Uterus (tissue), 4 donors: ENCODE data around the gene TNRC6C. TPM values are rescaled to one million over a fixed set of nuclear protein-coding genes. Genes with fewer than 3 reads are reported as not detected.

Source experiments
- DNase-seq, 2 donors: peaks; one replicate each; pipeline ENCODE4 v3.0.0-alpha.2; 2019 to 2020
- H3K27ac ChIP-seq, 2 donors: fragments of 200-600 bp; sonication (generic); 1 replicate in 1 of 2; 2 replicates in 1 of 2; pipeline ENCODE4 v1.5.1; 2016 to 2018
- H3K27me3 ChIP-seq, 2 donors: fragments of 200-600 bp; sonication (generic); one replicate each; pipeline ENCODE4 v1.5.1; 2018 to 2019; ENCODE audit warnings: control low read depth in 1 of 2
- H3K36me3 ChIP-seq, 2 donors: fragments of 200-600 bp; sonication (generic); one replicate each; pipeline ENCODE4 v1.5.1; 2019; ENCODE audit warnings: control low read depth in 1 of 2
- H3K4me1 ChIP-seq, 2 donors: fragments of 200-600 bp; sonication (generic); one replicate each; pipeline ENCODE4 v1.5.1; 2018 to 2019; ENCODE audit warnings: control low read depth in 1 of 2
- H3K4me3 ChIP-seq, 2 donors: fragments of 200-600 bp; sonication (generic); 1 replicate in 1 of 2; 2 replicates in 1 of 2; pipeline ENCODE4 v1.5.1; 2018 to 2019; ENCODE audit warnings: mild to moderate bottlenecking in 1 of 2
- H3K9me3 ChIP-seq, 2 donors: fragments of 200-600 bp; sonication (generic); one replicate each; pipeline ENCODE4 v1.5.1; 2019; ENCODE audit warnings: control low read depth in 1 of 2
- POLR2A ChIP-seq, 2 donors: fragments of 450-650 bp; IDR thresholded peaks; one replicate each; pipeline ENCODE4 v1.6.1; 2016; ENCODE audit warnings: antibody characterized with exemption in 2 of 2, mild to moderate bottlenecking in 1 of 2, moderate library complexity in 1 of 2
- intact Hi-C: fragments of 100-400 bp; cut with DNase I; formaldehyde crosslinking; loops from one replicate; pipeline ENCODE4 v1.15.1; 2023; ENCODE audit warnings: low total_unique reads
- total RNA-seq, 4 donors: library from RNA; depleted of rRNA in 3 of 4; stranded (reverse); fragments of >200 nt in 3 of 4; gene quantifications; one replicate each; pipeline versions ENCODE4 v1.1.0 to v1.2.4, GENCODE V29; 2014 to 2023
- TF ChIP-seq, protein P1 (sequence below), 4 experiments: fragments of 200-600 bp in 2 of 4; fragments of 450-650 bp in 2 of 4; sonication (generic) in 2 of 4; IDR thresholded peaks; one replicate each; pipeline ENCODE4 v1.5.1; 2016 to 2019; ENCODE audit warnings: antibody characterized with exemption in 4 of 4, mild to moderate bottlenecking in 2 of 4, moderate library complexity in 1 of 4
- donor health status: DM: yes; HTN: yes; CAD: no.

TNRC6C gene
- total RNA-seq, 4 donors from 2014 or later, result 4.6 to 68.0 (median 11.8) TPM

DNA sequence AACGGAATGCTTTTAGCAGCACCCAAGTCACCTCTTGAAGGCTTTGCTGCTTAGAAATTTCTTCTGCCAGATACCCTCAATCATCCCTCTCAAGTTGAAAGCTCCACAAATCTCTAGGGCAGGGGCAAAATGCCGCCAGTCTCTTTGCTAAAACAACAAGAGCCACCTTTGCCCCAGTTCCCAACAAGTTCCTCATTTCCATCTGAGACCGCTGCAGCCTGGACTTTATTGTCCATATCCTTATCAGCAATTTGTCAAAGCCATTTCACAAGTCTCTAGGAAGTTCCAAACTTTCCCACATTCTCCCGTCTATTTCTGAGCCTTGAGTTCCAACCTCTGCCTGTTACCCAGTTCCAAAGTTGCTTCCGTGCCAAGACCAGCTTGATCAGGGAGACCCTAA lies 142.6 kb downstream of the TNRC6C start:
- intact Hi-C loops, result no loop called here
- TF ChIP-seq, protein P1, sequence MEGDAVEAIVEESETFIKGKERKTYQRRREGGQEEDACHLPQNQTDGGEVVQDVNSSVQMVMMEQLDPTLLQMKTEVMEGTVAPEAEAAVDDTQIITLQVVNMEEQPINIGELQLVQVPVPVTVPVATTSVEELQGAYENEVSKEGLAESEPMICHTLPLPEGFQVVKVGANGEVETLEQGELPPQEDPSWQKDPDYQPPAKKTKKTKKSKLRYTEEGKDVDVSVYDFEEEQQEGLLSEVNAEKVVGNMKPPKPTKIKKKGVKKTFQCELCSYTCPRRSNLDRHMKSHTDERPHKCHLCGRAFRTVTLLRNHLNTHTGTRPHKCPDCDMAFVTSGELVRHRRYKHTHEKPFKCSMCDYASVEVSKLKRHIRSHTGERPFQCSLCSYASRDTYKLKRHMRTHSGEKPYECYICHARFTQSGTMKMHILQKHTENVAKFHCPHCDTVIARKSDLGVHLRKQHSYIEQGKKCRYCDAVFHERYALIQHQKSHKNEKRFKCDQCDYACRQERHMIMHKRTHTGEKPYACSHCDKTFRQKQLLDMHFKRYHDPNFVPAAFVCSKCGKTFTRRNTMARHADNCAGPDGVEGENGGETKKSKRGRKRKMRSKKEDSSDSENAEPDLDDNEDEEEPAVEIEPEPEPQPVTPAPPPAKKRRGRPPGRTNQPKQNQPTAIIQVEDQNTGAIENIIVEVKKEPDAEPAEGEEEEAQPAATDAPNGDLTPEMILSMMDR (IDR thresholded peaks at IDR 0.05), result no peak
- TF ChIP-seq POLR2A (IDR thresholded peaks at IDR 0.05), result no peak
- no peaks in the 10 kb centered on the region for H3K4me1 ChIP-seq
- no peak overlapping the region for H3K27ac ChIP-seq
- no peaks in the 10 kb centered on the region for H3K36me3 ChIP-seq
- H3K9me3 ChIP-seq, result no peaks in the 10 kb centered on the region
- H3K27me3 ChIP-seq, result no peaks in the 10 kb centered on the region
- no peak overlapping the region for H3K4me3 ChIP-seq
- no peak for DNase-seq

DNA sequence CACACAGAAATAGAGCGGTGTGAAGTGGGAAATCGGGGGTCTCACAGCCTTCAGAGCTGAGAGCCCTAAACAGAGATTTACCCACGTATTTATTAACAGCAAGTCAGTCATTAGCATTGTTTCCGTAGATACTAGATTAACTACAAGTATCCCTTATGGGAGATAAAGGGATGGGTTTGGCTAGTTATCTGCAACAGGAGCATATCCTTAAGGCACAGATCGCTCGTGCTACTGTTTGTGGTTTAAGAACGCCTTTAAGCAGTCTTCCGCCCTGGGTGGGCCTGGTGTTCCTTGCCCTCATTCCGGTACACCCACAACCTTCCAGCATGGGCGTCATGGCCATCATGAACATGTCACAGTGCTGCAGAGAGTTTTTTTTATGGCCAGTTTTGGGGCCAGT lies 143.0 kb downstream of the TNRC6C start:
- no peaks in the 10 kb centered on the region for H3K36me3 ChIP-seq

DNA sequence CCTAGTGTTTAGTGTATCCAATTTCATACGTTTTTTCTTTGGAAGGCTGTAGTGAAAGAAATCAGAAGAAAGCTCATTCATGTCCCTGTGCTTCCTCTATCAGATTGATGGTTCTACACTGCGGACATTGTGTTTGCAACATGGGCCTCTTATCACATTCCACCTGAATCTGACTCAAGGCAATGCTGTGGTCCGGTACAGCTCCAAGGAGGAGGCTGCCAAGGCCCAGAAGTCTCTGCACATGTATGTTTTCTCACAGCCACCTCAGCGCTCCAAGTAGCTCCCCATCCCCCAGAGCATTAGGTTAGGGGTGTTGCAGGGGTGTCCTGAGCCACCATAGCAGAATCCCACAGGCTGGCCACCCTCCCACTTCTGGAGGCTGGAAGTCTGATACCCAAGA lies 144.8 kb downstream of the TNRC6C start:
- Histone ChIP-seq H3K27me3 (no peaks in the 10 kb centered on the region), H3K36me3 (no peaks in the 10 kb centered on the region), H3K4me1 (no peaks in the 10 kb centered on the region), H3K27ac (no peak overlapping the region), H3K4me3 (no peak overlapping the region), H3K9me3 (no peaks in the 10 kb centered on the region)
- no peak for TF ChIP-seq POLR2A (IDR thresholded peaks at IDR 0.05)
- TF ChIP-seq, protein P1 (IDR thresholded peaks at IDR 0.05), result no peak
- DNase-seq, result no peak
- intact Hi-C loops, result no loop called here

More for the DNA sequence above, 143.0 kb downstream of the TNRC6C start:
- no peak for TF ChIP-seq POLR2A (IDR thresholded peaks at IDR 0.05)
- TF ChIP-seq, protein P1 (IDR thresholded peaks at IDR 0.05), result no peak
- Histone ChIP-seq H3K4me1 (no peaks in the 10 kb centered on the region), H3K27me3 (no peaks in the 10 kb centered on the region), H3K4me3 (no peak overlapping the region), H3K9me3 (no peaks in the 10 kb centered on the region), H3K27ac (no peak overlapping the region)
- intact Hi-C loops, result no loop called here
- DNase-seq, result no peak

DNA sequence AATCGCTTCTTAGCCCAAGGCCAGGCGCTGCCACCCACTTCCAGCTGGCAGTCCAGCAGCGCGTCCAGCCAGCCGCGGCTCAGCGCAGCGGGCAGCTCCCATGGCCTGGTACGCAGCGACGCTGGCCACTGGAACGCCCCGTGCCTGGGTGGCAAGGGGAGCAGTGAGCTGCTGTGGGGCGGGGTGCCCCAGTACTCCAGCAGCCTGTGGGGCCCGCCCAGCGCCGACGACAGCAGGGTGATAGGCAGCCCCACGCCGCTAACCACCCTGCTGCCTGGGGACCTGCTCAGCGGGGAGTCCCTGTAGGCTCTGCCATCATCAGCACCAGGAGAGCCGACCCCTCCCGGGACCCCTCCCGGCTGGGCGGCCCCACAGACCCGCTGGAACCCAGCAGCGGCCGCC lies 146.0 kb downstream of the TNRC6C start:
- Histone ChIP-seq H3K4me1 (no peaks in the 10 kb centered on the region), H3K27ac (no peak overlapping the region), H3K36me3 (no peaks in the 10 kb centered on the region), H3K9me3 (no peaks in the 10 kb centered on the region), H3K27me3 (no peaks in the 10 kb centered on the region), H3K4me3 (no peak overlapping the region)
- no peak for TF ChIP-seq POLR2A (IDR thresholded peaks at IDR 0.05)
- TF ChIP-seq, protein P1 (IDR thresholded peaks at IDR 0.05), result no peak
- intact Hi-C loops, result no loop called here
- DNase-seq, result no peak

DNA sequence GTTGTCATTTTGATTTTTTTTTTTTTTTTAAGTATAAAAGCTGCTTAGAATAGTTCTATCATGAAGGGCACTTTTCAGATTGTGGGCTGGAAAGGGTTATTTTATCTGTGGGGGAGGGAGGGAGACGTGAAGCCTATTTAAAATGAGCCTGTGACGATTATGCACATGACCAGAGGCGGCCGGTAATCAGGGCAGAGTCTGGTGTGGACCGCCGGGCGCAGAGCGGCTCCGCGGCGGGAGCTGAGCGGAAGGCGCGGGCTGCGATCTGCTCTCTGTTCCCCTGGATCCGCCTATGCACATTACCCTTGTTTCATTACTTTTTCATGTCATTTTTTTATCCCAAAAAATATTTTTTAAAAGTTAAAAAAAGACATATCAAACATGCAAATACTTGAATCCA lies 146.6 kb downstream of the TNRC6C start:
- H3K27ac ChIP-seq, result no peak overlapping the region
- no peak overlapping the region for H3K4me3 ChIP-seq
- DNase-seq, result no peak
- intact Hi-C loops, result no loop called here
- no peaks in the 10 kb centered on the region for H3K27me3 ChIP-seq
- no peaks in the 10 kb centered on the region for H3K4me1 ChIP-seq
- H3K9me3 ChIP-seq, result no peaks in the 10 kb centered on the region
- no peak for TF ChIP-seq POLR2A (IDR thresholded peaks at IDR 0.05)
- TF ChIP-seq, protein P1 (IDR thresholded peaks at IDR 0.05), result no peak
- no peaks in the 10 kb centered on the region for H3K36me3 ChIP-seq
